Adrenal gland (tissue), 12 donors: Measurements from ENCODE around the gene FAM76A. TPM values are rescaled to one million over a fixed set of nuclear protein-coding genes. Genes with fewer than 3 reads are reported as not detected.
"Not testable (repeated sequence)": the region's sequence is repeated elsewhere in the genome, so short reads cannot be mapped to it uniquely, and the experiment has no call there.

Experiments used
- DNase-seq, 7 donors: peaks; one replicate each; pipeline ENCODE4 v3.0.0-alpha.2; 2019 to 2020
- H3K27ac ChIP-seq, 5 donors: fragments of 200-600 bp; sonication (generic) in 4 of 5; 1 replicate in 3 of 5; 2 replicates in 2 of 5; pipeline versions ENCODE4 v1.5.1 to v1.8.0; 2016 to 2020; ENCODE audit warnings: mild to moderate bottlenecking in 1 of 5
- H3K27me3 ChIP-seq: fragments of 200-600 bp; 2 replicates; pipeline ENCODE4 v1.8.0; 2021
- H3K36me3 ChIP-seq, 2 donors: fragments of 200-600 bp; replicated peaks in 1 of 2; 1 replicate in 1 of 2; 2 replicates in 1 of 2; pipeline versions ENCODE4 v1.5.1 to v1.8.0; 2018 to 2022
- H3K4me1 ChIP-seq, 2 donors: fragments of 200-600 bp; replicated peaks in 1 of 2; 1 replicate in 1 of 2; 2 replicates in 1 of 2; pipeline versions ENCODE4 v1.5.1 to v1.8.0; 2018 to 2021
- H3K4me3 ChIP-seq, 4 donors: fragments of 200-600 bp; sonication (generic) in 3 of 4; one replicate each; pipeline ENCODE4 v1.5.1; 2016 to 2018
- H3K9me3 ChIP-seq, 3 donors: fragments of 200-600 bp; sonication (generic) in 1 of 3; replicated peaks in 1 of 3; 1 replicate in 2 of 3; 2 replicates in 1 of 3; pipeline versions ENCODE4 v1.5.1 to v1.8.0; 2016 to 2021
- CTCF ChIP-seq, 6 experiments: fragments of 450-650 bp in 4 of 6; fragments of 200-600 bp in 2 of 6; sonication (generic) in 1 of 6; IDR thresholded peaks; 1 replicate in 5 of 6; 2 replicates in 1 of 6; pipeline versions ENCODE4 v1.5.1 to v1.8.0; 2016 to 2021; ENCODE audit warnings: antibody characterized with exemption in 6 of 6, mild to moderate bottlenecking in 2 of 6, moderate library complexity in 1 of 6
- POLR2A ChIP-seq, 2 donors: fragments of 450-650 bp; IDR thresholded peaks; one replicate each; pipeline ENCODE4 v1.6.1; 2017; ENCODE audit warnings: antibody characterized with exemption in 2 of 2, mild to moderate bottlenecking in 2 of 2, moderate library complexity in 1 of 2
- WGBS, 4 donors: extraction: QIAGEN DNeasy Blood & Tissue Kit in 2 of 4; methylation state at CpG; one replicate each; pipeline versions ENCODE4 v1.1.5 to v1.1.7; 2013 to 2017; 5-methylcytosine and 5-hydroxymethylcytosine counted together
- intact Hi-C, 2 donors: fragments of 100-400 bp; cut with DNase I; formaldehyde crosslinking; loops; one replicate each; pipeline versions ENCODE4 v1.14.1 to v1.15.0; 2022 to 2023
- polyA plus RNA-seq, 3 donors: library from polyadenylated mRNA; stranded (reverse); fragments of 200-250 nt in 2 of 3; fragments of 350-450 nt in 1 of 3; fragmentation: Illumina TruSeq in 1 of 3; extraction: RNeasy Lipid Tissue Mini Kit (QIAGEN cat#74804) in 1 of 3; gene quantifications; one replicate each; pipeline ENCODE4 v1.2.3, GENCODE V29; 2013 to 2014
- total RNA-seq, 9 donors: library from RNA; depleted of rRNA in 4 of 9; stranded (reverse); fragments of >200 nt in 4 of 9; fragments of 120-200 nt in 1 of 9; fragmentation: NEBNext Ultra II Directional in 1 of 9; extraction: Animal tissue kit (Norgen Biotek cat#: 25700) in 1 of 9; gene quantifications; one replicate each; pipeline versions ENCODE4 v1.1.0 to v1.2.4, GENCODE V29; 2013 to 2023
- donor health status: healthy with polysubstance abuse.
- donor health status: Bipolar disorder and iron deficiency.
- donor health status: DM: yes; HTN: yes; CAD: no.
- donor health status: DM: no; HTN: no; CAD: no.
- donor health status: DM: no; HTN: no; CAD: no.
- donor health status: DM: yes; HTN: yes; CAD: no.

Gene FAM76A
- total and polyA plus RNA-seq, 12 donors: 2.9 to 12.4 (median 8.4) TPM

GRCh38 chr1:27689423-27690173 is 36.2 kb upstream of the FAM76A start:
- 64 to 66% (median 65%) methylated on average over 4 of the region's 4 CpGs for WGBS, 4 donors
- intact Hi-C loops: no loop called here
- H3K27ac ChIP-seq: peak overlapping the region in 2 of 5 donors; percentile 7 to 34
- H3K4me1 ChIP-seq: no peaks in the 10 kb centered on the region
- TF ChIP-seq CTCF (IDR thresholded peaks at IDR 0.05) (no peak), POLR2A (IDR thresholded peaks at IDR 0.05) (no peak)
- no peaks in the 10 kb centered on the region for H3K27me3 ChIP-seq
- no peaks in the 10 kb centered on the region for H3K9me3 ChIP-seq
- no peak overlapping the region for H3K4me3 ChIP-seq
- no peaks in the 10 kb centered on the region for H3K36me3 ChIP-seq
- DNase-seq: no peak

DNA sequence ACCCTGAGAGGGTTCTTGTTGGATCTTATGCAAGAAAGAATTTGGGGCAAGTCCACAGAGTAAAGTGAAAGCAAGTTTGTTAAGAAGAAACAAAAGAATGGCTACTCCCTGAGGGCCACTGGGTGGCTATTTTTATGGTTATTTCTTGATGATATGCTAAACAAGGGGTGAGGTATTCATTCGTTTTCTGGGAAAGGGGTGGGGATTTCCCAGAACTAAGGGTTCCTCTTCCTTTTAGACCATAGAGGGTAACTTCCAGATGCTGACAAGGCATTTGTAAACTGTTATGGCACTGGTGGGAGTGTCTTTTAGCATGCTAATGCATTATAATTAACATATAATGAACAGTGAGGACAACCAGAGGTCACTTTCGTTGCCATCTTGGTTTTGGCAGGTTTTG is 35.6 kb upstream of the FAM76A start:
- Histone ChIP-seq H3K36me3 (no peaks in the 10 kb centered on the region), H3K27me3 (no peaks in the 10 kb centered on the region), H3K4me3 (no peak overlapping the region), H3K4me1 (no peaks in the 10 kb centered on the region), H3K27ac (peak overlapping the region in 2 of 5 donors; percentile 7 to 34), H3K9me3 (no peaks in the 10 kb centered on the region)
- intact Hi-C loops: no loop called here
- TF ChIP-seq CTCF (IDR thresholded peaks at IDR 0.05) (no peak), POLR2A (IDR thresholded peaks at IDR 0.05) (no peak)
- DNase-seq: no peak
- WGBS, 4 donors: 53 to 63% (median 58%) methylated on average over 2 of the region's 2 CpGs

GRCh38 chr1:27696835-27697234 is 28.9 kb upstream of the FAM76A start:
- intact Hi-C loops, H3K27me3 ChIP-seq, H3K36me3 ChIP-seq, H3K27ac ChIP-seq, DNase-seq, H3K4me1 ChIP-seq, H3K9me3 ChIP-seq, H3K4me3 ChIP-seq: not testable (repeated sequence)
- 76 to 82% (median 78%) methylated on average over 9 of the region's 9 CpGs for WGBS, 4 donors

DNA sequence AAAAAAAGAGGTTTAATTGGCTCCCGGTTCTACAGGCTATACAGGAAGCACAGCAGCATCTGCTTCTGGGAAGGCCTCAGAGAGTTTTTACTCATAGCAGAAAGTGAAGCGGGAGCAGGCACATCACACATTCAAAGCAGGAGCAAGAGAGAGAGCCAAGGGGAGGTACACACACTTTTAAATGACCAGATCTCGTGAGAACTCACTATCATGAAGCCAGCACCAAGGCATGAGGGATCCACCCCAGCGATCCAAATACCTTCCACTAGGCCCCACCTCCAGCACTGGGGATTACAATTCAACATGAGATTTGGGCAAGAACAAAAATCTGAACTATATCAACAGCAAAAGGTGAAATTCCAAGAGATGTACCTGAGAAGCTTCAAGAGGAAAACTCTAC is 20.8 kb upstream of the FAM76A start:
- no peaks in the 10 kb centered on the region for H3K4me1 ChIP-seq
- 85 to 95% (median 89%) methylated on average over 4 of the region's 4 CpGs for WGBS, 4 donors
- no peak overlapping the region for H3K4me3 ChIP-seq
- H3K9me3 ChIP-seq: no peaks in the 10 kb centered on the region
- no peaks in the 10 kb centered on the region for H3K27me3 ChIP-seq
- intact Hi-C loops: no loop called here
- DNase-seq: no peak
- no peaks in the 10 kb centered on the region for H3K36me3 ChIP-seq
- H3K27ac ChIP-seq: no peak overlapping the region
- no peak for TF ChIP-seq CTCF (IDR thresholded peaks at IDR 0.05)
- TF ChIP-seq POLR2A (IDR thresholded peaks at IDR 0.05): no peak

DNA sequence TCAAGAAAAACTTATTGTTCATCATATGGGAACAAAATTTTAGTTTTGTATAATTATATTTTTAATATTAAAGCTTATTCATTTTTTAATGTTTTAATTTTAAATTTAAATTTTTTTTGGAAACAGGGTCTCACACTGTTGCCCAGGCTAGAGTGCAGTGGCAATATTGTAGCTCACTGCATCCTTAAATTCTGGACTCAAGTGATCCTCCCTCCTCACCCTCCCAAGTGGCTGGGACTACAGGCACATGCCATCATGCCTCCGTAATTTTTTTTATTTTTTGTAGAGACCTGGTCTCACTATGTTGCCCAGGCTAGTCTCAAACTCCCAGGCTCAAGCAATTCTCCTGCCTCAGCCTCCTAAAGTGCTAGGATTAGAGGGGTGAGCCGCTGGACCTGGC is 20.2 kb upstream of the FAM76A start:
- TF ChIP-seq CTCF (IDR thresholded peaks at IDR 0.05) (no peak), POLR2A (IDR thresholded peaks at IDR 0.05) (no peak)
- Histone ChIP-seq H3K4me1 (no peaks in the 10 kb centered on the region), H3K4me3 (no peak overlapping the region), H3K36me3 (no peaks in the 10 kb centered on the region), H3K27ac (no peak overlapping the region), H3K9me3 (no peaks in the 10 kb centered on the region), H3K27me3 (no peaks in the 10 kb centered on the region)
- whole genome bisulfite sequencing, 4 donors: 70 to 84% (median 82%) methylated on average over 2 of the region's 2 CpGs
- intact Hi-C loops: no loop called here
- DNase-seq: no peak
